AG08395 (cell line): ENCODE measurements around the gene NINL.
"Not testable (repeated sequence)": the region's sequence is repeated elsewhere in the genome, so short reads cannot be mapped to it uniquely, and the experiment has no call there.

Source experiments
- DNase-seq: peaks from one replicate; pipeline ENCODE4 v3.0.0; 2012; ENCODE audit warnings: mixed read lengths, low spot score

The NINL gene

GRCh38 chr20:25592135-25592852, 7.0 kb upstream of the NINL start:
- no peak for DNase-seq

DNA sequence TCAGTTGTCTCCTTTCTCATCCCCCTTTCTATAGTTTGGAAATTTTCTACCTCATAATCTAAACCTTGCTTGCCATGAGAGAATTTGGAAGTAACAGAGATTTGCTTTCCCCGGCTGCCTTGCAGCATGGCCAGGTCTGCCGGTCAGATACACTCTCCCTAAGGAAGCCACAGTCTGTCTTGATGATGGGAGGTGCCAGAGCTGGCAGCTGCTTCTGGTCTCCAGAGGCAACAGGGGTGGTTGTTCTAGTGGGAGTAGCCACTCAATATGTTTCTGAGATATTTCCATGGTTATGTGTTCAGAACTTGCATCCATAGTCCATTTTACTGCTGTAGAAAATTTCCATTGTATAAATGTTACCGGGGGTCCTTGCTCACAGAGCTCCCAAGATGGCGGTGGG, 5.4 kb upstream of the NINL start:
- DNase-seq = not testable (repeated sequence)

DNA sequence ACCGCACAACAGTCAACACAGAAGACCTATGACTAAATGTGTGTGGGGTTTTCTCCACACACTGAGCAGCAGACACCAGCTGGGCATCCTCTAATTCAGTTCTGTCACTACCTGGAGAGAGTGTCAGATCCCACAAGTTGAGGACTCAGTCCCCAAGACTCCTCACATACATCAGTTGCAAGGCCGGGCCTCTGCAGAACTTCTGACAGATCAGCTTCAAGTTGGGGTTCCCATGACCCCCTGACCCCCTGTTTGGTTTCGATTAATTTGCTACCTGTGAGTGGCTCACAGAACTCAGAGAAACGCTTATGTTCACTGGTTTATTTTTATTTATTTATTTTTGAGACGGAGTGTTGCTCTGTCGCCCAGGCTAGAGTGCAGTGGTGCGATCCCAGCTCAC, 3.2 kb upstream of the NINL start:
- DNase-seq = no peak

- no peak for DNase-seq
Observed at GRCh38 chr20:25587536-25587935, 2.2 kb upstream of the NINL start.

- no peak for DNase-seq
Observed at GRCh38 chr20:25586877-25587276, 1.5 kb upstream of the NINL start.

GRCh38 chr20:25583607-25584006, 1.7 kb downstream of the NINL start:
- not testable (repeated sequence) for DNase-seq

GRCh38 chr20:25580711-25581110, 4.6 kb downstream of the NINL start:
- no peak for DNase-seq

GRCh38 chr20:25579081-25579770, 6.1 kb downstream of the NINL start:
- no peak for DNase-seq

DNA sequence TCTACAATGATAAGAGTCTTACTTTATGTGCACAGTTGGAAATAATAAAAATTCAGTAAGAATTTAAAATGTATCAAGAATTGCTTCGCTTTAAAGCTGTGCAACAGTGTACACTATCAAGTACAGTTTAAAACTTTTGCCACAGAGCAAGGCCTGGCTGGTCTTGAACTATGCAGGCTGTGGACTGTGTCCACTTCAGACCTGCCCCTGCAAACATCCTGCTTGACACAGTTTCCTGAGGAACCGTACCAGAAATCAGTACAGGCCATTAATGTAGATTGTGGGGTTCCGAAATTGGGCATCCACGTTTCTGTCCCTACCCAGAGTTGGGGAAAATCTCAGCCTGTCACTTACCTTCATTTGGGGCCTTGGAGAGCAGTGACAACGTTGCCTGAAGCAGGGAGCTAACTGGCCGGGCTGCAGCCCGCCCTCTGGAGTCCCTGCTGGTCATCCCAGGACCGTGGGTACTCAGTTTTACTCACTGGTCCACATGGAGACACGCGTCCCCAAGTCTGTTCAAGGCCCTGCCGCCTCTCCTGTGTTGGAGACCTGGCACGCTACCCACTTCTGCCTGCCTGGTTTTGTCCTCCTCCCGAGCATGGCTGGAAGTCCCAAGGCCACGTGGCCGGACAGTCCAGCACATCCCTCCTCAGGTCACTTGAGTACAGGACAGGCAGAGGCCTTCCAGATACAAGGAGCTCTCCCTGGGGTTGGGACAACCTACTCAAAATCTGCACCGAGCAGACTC, 8.4 kb downstream of the NINL start:
- no peak for DNase-seq

GRCh38 chr20:25574411-25574810, 10.9 kb downstream of the NINL start:
- peak; percentile 26 for DNase-seq

DNA sequence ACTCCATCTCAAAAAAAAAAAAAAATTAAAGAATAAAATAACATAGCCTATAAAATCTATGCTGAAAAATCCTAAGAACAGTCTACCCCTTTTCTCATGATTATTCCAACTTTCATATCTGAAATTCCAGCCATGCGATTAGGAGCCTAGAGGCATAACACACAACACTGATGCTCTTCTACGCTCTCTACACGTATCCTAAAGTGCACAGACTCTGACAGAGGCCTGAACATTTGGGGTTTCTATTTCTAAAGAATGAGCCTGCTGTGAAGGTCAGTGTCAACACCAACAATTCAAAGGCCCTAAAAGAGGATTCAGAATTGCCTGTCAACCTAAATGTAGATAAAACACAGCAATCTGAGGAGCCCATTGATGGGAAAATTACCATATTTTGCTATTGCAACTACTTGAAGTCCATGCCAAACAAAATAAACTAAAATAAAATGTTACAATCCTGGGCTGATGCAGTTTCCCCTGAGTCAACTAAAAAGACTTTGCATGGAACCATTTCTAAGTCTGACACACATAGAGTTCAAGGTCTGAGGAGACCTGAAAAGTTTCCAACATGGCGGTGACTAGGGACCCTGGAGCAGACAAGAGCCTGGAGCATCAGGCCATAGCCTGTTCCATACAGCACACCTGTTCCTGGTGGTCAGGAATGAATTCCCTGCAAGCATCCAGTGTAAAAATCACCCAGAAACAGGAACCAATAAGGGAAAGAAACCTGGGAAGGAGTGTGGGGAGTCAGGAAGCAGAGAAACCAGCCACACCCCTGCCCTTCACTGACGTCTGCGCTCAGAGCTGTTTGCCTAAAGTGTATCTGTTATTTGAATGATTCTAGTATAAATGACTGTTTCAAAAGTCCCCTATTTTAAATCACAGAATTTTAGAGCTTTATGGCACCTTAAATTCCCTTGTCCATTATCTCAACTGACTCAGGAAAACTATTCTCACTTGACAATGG, 11.8 kb downstream of the NINL start:
- no peak for DNase-seq

GRCh38 chr20:25571817-25572216, 13.5 kb downstream of the NINL start:
- DNase-seq = no peak

DNA sequence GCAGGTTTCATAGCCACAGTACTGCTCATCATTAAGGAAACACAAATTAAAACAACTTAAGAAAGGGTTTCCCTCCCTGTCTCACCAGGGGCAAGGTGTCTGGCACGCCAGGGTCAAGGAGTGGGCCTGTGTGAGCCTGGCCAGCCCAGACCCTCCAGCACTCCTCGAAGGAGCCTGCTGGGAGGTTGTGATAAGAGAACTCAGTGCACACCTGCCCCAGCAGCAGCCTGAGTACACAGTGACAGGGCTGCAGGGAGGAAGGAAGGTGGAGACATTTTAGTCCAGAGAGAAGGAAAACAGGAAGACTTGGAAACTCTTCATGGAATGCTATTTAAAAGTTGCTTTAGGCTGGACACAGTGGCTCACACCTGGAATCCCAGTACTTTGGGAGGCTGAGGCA, 14.1 kb downstream of the NINL start:
- DNase-seq = no peak

DNA sequence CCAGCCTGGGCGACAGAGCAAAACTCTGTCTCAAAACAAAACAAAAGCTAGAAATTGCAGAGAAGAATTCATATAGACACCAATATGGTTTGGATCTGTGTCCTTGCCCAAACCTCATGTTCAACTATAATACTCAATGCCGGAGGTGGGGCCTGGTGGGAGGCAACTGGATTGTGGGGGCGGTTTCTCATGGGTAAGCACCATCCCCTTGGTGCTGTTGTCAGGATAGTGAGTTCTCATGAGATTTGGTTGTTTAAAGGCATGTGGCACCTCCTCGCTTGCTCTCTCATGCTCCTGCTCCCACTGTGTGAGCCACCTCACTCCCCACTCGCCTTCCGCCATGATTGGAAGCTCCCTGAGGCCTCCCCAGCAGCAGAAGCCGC, 15.2 kb downstream of the NINL start:
- no peak for DNase-seq

DNA sequence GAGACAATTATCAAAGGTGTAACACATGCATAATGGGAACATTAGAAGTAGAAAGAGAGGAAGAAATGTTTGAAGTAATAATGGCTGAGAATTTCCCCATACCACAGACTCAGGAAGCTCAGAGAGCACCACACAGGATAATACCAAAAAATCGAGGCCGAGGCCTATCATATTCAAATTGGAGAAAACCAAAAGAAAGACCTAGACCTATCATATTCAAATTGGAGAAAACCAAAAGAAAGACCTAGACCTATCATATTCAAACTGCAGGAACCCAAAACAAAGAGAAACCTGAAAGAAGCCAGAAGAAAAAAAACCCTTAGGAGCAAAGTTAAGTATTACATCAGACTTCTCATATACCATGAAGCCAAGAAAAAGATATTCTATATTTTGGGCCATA, 18.0 kb downstream of the NINL start:
- no peak for DNase-seq

DNA sequence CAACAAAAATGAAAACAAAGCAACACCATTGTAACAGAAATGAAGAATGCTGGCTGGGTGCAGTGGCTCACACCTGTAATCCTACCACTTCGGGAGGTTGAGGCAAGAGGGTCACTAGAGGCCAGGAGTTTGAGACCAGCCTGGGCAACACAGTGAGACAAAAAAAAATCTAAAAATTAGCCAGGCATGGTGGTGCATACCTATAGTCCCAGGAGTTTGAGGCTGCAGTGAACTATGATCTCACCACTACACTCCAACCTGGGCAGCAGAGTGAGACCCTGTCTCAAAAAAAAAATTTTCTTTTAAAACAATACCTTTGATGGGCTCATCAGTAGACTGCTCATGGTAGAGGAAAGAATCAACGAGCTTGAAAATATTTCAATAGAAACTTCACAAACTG, 18.5 kb downstream of the NINL start:
- DNase-seq = no peak

- no peak for DNase-seq
Observed at GRCh38 chr20:25565578-25566157, 19.7 kb downstream of the NINL start.

- no peak for DNase-seq
Observed at GRCh38 chr20:25563876-25564275, 21.5 kb downstream of the NINL start.

- no peak for DNase-seq
Observed at GRCh38 chr20:25563362-25563761, 22.0 kb downstream of the NINL start.

DNA sequence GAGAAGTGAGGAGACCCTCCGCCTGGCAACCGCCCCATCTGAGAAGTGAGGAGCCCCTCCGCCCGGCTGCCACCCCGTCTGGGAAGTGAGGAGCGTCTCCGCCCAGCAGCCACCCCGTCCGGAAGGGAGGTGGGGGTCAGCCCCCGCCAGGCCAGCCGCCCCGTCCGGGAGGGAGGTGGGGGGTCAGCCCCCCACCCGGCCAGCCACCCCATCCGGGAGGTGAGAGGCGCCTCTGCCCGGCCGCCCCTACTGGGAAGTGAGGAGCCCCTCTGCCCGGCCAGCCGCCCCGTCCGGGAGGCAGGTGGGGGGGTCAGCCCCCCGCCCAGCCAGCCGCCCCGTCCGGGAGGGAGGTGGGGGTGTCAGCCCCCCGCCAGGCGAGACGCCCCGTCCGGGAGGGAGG, 23.6 kb downstream of the NINL start:
- not testable (repeated sequence) for DNase-seq

- DNase-seq = peak; percentile 78
Observed at GRCh38 chr20:25553819-25554296, 31.5 kb downstream of the NINL start.
